ENCODE measurements around the gene RBM33.

- TF ChIP-seq CTCF (IDR thresholded peaks at IDR 0.05) (no peak), POLR2AphosphoS5 (IDR thresholded peaks at IDR 0.05) (no peak)
These were observed 87.8 kb downstream of the RBM33 start for GRCh38 chr7:155732286-155732685.
